DMS153 treated with DMSO at 0.1 percent for 48 hours (cell line): Measurements from ENCODE around the gene CNOT8.
"Not testable (repeated sequence)": the region's sequence is repeated elsewhere in the genome, so short reads cannot be mapped to it uniquely, and the experiment has no call there.

Experiments used
- DNase-seq: peaks from one replicate; lab custom pipeline; 2025; ENCODE audit not compliant: unreplicated experiment; lab: John Stamatoyannopoulos, UW

CNOT8 gene

GRCh38 chr5:154834053-154834452 is 24.4 kb upstream of the CNOT8 start:
- DNase-seq: no peak

DNA sequence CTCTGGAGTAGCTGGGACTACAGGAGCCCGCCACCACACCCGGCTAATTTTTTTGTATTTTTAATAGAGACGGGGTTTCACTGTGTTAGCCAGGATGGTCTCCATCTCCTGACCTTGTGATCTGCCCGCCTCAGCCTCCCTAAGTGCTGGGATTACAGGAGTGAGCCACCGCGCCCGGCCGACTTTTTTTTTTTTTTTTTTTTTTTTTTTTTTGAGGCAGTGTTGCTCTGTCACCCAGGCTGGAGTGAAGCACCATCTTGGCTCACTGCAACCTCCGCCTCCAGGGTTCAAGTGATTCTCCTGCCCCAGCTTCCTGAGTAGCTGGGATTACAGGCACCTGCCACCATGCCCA is 22.8 kb upstream of the CNOT8 start:
- DNase-seq: not testable (repeated sequence)

- DNase-seq: no peak
Measured at GRCh38 chr5:154836225-154836624, 22.2 kb upstream of the CNOT8 start.

GRCh38 chr5:154837009-154837901 is 21.2 kb upstream of the CNOT8 start:
- no peak for DNase-seq

DNA sequence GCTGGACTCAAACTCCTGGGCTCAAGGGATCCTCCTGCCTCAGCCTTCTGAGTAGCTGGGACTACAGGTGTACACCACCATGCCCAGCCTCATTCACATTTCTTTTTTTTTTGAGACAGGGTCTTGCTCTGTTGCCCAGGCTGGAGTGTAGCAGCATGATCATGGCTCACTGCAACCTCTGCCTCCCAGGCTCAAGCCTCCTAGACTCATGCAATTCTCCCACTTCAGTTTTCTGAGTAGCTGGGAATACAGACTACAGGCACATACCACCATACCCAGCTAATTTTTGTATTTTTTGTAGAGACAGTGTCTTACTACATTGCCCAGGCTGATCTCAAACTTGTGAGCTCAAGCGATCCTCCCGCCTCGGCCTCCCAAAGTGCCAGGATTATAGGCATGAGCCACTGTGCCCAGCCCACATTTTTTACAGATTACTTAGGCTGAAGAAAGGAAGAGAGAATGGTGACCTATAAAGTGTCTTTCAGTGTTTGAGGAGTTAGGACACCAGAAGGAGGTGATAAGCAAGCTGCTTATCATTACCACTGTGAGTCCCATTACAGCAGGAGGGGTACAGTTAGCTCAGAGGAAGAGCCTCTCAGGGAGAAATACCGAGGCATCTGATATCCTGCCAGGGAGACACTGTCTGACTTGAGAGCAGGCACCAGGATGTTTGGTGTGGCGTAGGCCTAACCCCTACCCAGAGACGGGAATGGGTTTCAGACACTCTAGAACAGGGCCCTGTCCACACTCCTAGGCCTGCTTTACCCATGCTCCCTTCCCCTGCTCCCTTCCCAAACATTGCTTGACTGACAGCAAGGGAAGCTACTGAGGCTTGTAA is 17.8 kb upstream of the CNOT8 start:
- no peak for DNase-seq

DNA sequence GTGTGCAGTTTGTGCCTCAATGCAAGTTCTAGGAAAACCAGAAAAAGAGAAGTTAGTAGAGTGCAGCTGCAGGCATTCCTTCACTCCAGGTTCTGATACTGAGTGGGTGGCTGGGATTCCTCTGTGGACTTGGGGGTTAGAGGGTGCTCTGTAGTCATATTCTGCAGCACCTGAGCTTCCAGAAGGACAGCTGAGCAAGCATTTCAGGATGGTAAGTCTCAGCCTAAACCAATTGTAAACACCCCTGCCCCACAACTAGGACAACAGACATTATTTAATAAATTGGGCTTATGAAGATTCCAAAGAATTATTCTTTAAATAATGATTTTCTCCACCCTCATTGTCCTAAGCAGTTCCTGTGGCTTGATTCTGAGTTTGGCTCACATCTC is 17.2 kb upstream of the CNOT8 start:
- DNase-seq: no peak

DNA sequence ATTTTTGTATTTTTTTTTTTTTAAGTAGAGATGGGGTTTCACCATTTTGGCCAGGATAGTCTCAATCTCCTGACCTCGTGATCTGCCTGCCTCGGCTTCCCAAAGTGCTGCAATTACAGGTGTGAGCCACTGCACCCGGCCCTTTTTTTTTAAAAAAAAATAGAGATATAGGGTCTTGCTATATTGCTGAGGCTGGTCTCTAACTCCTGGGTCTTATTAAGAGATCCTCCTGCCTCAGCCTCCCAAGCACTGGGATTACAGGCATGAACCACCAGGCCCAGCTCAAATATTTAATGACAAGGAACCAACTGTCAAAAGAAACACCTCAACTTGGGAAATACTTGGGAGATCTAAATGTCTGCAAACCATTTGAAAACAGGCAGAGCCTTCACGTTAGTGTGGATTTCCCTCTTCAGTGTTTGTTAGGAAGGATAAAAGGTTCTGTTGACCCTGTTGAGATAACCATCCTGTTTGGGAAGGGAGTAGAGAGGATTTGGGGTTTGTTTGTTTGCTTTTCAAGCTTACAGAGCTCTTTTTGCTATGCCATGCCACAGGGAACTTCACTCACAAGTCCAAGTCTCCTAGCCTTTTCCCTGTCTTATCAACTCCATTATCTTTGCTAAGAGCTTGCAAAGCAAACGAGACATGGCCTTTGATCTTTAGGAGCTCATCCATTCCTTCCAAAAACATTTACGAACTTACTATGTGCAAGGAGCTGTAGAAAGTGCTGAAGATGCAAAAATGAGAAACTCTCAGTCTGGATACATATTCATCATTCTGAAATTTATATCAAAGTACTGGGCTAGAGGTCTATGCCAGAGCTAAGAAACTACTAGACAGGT is 15.5 kb upstream of the CNOT8 start:
- no peak for DNase-seq

DNA sequence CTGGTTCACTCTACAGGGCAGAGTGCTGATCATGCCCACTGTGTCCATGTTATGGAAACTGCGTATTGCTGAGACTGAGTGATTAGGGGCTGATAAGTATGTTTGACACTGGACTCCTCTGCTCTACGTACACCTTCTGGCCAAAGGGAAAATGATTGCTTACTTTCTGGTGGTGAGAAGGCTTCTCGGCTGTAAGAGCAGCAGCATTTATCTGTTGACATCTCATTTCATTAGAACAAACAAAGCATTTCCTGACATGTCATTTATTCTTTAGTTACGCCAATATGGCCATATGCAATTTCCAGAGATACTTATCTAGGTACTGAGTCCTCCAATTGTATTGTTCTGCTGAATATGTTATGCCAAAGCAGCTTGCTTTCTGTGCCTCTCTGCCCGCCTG is 13.6 kb upstream of the CNOT8 start:
- no peak for DNase-seq

- no peak for DNase-seq
Measured at GRCh38 chr5:154849264-154849785, 9.1 kb upstream of the CNOT8 start.

GRCh38 chr5:154849791-154850201 is 8.6 kb upstream of the CNOT8 start:
- no peak for DNase-seq

- no peak for DNase-seq
Measured at GRCh38 chr5:154850255-154851062, 8.0 kb upstream of the CNOT8 start, which contains the start of gene FAXDC2. Gene FAXDC2, minus strand, starts transcription at chr5:154850603. Its CDS starts 12,425 bp downstream, at chr5:154838178.

GRCh38 chr5:154851351-154851750 is 7.1 kb upstream of the CNOT8 start:
- DNase-seq: no peak

- DNase-seq: peak; percentile 58
Measured at GRCh38 chr5:154857530-154858296, 714 bp upstream of the CNOT8 start.

DNA sequence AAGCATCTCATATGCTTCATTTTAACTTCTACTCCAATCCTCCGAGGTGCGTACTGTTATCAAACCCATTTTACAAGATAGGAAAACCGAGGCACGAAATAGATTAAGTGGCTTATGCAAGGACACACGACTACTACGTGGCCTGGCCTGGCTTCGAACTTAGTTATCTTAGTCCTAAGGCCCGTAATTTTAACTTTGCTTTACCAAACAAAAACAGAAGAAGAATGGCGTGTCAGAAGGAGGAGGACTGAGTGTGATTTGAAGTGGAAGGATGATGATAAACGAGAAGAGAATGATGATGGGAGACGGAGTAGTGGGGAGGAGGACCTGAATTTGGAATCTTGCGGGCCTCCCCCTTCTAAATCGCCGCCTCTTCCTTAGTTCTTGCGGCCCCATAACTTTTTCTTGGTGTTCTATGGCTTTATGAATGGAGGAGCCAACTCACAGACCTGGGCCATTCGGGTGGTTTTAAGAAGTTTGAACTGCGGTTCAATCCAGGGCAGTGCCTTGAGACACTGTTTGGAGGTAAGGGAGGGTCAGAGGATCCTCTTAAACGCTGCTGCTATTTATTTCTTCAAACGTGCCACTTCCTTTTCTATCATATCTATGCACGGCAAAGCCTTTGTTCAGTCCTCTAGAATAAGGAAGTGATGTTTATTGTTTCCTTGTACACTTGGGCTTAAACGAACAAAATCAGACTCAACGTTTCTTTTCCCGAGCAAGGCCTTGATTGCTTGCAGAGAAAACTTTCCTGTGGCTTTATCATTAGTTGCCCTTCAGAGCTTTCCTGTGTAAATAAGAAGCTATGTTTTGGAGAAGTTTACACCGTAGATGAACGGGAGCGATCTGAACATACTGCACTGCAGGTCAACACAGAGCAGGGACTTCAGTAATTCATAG is 795 bp downstream of the CNOT8 start:
- no peak for DNase-seq

DNA sequence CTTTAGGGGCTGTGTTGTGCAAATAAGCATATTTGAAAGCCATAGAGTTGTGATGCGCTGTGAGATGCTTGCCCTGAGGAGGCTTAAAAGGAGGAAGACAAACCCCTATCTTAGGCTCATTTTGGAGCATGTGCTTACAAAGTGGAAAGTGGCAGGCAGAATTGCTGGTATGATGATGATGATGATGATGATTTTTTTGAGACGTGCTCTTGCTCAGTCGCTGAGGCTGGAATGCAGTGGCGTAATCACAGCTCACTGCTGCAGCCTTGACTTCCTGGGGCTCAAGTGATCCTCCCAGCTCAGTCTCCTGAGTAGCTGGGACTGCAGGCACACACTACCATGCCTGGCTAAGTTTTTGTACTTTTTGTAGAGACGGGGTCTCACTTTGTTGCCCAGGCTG is 1.7 kb downstream of the CNOT8 start:
- no peak for DNase-seq

DNA sequence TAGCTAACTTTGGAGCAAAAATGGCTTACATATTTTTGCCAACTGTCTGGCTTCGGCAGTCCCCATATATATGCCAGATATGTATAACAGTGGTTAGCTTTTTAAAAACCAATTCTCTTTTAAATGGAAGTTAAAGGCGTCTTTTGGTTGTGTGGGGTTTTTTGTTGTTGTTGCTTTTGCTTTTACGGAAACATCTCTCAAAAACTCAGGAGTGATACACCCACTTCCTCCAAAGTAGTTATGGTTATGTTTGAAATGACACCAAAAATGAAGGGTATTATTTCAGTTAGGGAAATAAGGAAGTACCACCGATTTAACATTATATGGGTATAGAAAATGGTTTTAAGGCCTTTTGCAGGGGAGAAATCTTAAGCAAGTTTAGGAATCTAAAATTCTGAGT is 2.3 kb downstream of the CNOT8 start:
- DNase-seq: no peak

DNA sequence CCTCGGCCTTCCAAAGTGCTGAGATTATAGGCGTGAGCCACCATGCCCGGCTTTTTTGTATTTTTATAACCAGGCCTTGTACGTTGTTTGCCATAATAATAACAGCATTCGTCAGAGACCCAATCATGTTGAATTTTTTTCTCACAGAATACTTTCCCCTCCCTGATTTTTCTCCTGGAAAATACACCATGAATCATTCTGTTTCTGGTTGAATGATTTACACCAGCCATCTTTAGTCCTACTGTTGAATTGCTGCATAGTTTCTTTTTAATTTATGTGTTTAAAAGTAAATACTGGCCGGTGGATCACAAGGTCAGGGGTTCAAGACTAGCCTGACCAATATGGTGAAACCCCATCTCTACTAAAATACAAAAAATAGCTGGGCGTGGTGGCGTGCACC is 3.5 kb downstream of the CNOT8 start:
- no peak for DNase-seq

DNA sequence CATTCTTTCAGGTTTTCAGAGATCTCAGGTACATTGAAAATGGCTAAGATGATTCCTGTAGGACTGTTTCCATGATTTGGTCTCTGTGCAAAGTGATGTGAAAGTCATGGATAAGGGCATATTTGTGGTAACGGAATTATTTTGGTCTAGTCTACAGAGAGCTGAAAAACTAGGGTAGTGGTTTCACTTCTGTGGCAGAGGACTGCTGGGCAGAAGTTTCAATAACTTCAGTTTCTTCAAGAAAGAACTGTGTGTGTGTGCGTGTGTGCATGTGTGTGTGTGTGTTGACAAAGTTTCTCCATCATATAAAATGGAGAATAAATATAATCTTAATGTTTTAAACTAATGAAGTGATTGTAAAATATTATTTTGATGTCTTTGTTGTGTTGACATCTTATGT is 4.3 kb downstream of the CNOT8 start:
- DNase-seq: no peak
